HUES6 (cell line): ENCODE measurements around the gene SCN1B.
"Not testable (repeated sequence)": the region's sequence is repeated elsewhere in the genome, so short reads cannot be mapped to it uniquely, and the experiment has no call there.

ENCODE experiments used
- H3K27ac ChIP-seq: 2 replicates; pipeline ENCODE4 v1.7.0; 2013; ENCODE audit warnings: low read depth, mild to moderate bottlenecking, low read length, inconsistent platforms
- H3K27me3 ChIP-seq: 2 replicates; pipeline ENCODE4 v1.6.1; 2013; ENCODE audit warnings: low read length; ENCODE audit not compliant: control insufficient read depth, insufficient read depth
- H3K36me3 ChIP-seq: 2 replicates; pipeline ENCODE4 v1.6.1; 2013; ENCODE audit warnings: low read length; ENCODE audit not compliant: control insufficient read depth, insufficient read depth
- H3K4me1 ChIP-seq: 2 replicates; pipeline ENCODE4 v1.6.1; 2013; ENCODE audit warnings: low read length; ENCODE audit not compliant: control insufficient read depth, insufficient read depth
- H3K4me3 ChIP-seq: 2 replicates; pipeline ENCODE4 v1.5.1; 2013; ENCODE audit warnings: low read depth, low read length
- H3K9ac ChIP-seq: one replicate; pipeline ENCODE4 v1.6.1; 2013; ENCODE audit warnings: mild to moderate bottlenecking, low read length
- H3K9me3 ChIP-seq: 2 replicates; pipeline ENCODE4 v1.6.1; 2013; ENCODE audit warnings: low read depth, low read length; ENCODE audit not compliant: control insufficient read depth, insufficient read depth

The SCN1B gene

DNA sequence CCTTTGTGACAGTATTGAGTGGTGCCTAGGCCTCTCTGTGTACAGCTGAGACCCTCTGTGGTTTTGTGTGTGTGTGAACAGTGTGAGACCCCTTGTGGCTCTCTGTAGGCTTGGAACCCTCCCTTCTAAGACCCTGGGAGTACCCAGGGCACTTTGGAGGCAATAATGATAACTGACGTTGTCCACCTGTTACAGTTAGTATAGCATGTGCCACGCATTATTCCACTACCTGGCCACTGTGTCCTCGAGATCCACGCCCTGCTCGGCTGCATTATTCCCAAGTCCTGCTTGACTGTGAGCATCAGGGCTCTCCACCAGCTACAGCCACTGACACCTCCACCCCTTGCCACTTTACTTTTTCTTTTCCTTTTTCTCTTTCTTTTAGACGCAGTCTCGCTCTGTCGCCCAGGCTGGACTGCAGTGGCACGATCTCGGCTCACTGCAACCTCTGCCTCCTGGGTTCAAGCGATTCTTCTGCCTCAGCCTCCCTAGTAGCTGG lies 28.2 kb upstream of the SCN1B start:
- Histone ChIP-seq H3K27ac (no peak overlapping the region), H3K9me3 (no peaks in the 10 kb centered on the region), H3K36me3 (peaks cover 39% of the 10 kb centered on the region), H3K27me3 (no peaks in the 10 kb centered on the region), H3K4me3 (peak overlapping the region; percentile 96; the same call in 1 of the 2 replicates), H3K9ac (no peak overlapping the region), H3K4me1 (peaks cover 23% of the 10 kb centered on the region)

GRCh38 chr19:35004517-35005255 lies 25.6 kb upstream of the SCN1B start:
- peaks cover 50% of the 10 kb centered on the region for H3K36me3 ChIP-seq
- no peak overlapping the region for H3K27ac ChIP-seq
- H3K9ac ChIP-seq, result peak overlapping the region; percentile 4
- H3K4me3 ChIP-seq, result no peak overlapping the region
- H3K9me3 ChIP-seq, result no peaks in the 10 kb centered on the region
- H3K4me1 ChIP-seq, result peaks cover 17% of the 10 kb centered on the region
- no peaks in the 10 kb centered on the region for H3K27me3 ChIP-seq

DNA sequence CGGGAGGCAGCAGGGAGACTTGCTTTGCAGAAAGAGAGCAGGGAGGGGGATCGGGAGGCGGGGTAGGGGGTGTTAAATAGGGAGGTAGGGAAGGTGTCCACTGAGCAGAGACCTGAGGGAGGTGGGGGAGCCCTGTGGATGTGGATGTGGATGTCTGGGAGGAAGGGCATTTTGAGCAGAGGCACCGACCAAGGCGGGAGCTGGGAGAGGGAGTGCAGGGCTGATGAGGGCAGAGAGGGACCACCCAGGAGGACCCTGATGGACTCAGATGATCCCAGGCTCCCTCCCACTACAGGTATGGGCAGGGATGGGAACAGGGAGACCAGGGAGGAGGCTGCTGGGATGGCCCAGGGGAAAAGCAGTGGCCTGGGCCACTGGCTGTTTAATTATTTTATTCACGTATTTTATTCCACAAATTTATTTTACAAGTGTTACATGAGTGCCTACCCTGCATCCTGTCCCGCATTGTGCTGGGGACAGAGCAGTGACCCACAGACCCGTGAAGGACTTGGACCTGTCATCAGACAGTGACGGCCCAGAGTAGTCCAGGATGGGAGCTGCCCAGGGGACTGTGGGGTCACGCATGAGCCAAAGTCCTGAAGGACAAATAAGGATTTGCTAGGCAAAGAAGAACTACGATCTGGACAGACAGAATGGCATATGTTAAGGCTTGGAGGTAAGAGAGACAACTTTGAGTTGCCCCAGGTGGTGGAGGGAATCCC lies 24.9 kb upstream of the SCN1B start:
- no peaks in the 10 kb centered on the region for H3K9me3 ChIP-seq
- no peak overlapping the region for H3K9ac ChIP-seq
- peaks cover 17% of the 10 kb centered on the region for H3K4me1 ChIP-seq
- peaks cover 57% of the 10 kb centered on the region for H3K36me3 ChIP-seq
- H3K4me3 ChIP-seq, result no peak overlapping the region
- H3K27ac ChIP-seq, result no peak overlapping the region
- no peaks in the 10 kb centered on the region for H3K27me3 ChIP-seq

DNA sequence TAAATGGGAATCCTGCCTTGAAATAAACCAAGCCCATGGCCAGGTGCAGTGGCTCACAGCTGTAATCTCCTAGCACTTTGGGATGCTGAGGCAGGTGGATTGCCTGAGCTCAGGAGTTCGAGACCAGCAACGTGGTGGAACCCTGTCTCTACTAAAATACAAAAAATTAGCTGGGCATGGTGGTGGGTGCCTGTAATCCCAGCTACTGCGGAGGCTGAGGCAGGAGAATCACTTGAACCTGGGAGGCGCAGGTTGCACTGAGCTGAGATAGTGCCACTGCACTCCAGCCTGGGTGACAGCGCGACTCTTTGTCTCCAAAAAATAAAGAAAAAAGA lies 24.3 kb upstream of the SCN1B start:
- Histone ChIP-seq H3K4me1 (peaks cover 17% of the 10 kb centered on the region), H3K36me3 (peaks cover 63% of the 10 kb centered on the region)
- H3K9ac ChIP-seq, H3K9me3 ChIP-seq, H3K4me3 ChIP-seq, H3K27ac ChIP-seq, H3K27me3 ChIP-seq: not testable (repeated sequence)

DNA sequence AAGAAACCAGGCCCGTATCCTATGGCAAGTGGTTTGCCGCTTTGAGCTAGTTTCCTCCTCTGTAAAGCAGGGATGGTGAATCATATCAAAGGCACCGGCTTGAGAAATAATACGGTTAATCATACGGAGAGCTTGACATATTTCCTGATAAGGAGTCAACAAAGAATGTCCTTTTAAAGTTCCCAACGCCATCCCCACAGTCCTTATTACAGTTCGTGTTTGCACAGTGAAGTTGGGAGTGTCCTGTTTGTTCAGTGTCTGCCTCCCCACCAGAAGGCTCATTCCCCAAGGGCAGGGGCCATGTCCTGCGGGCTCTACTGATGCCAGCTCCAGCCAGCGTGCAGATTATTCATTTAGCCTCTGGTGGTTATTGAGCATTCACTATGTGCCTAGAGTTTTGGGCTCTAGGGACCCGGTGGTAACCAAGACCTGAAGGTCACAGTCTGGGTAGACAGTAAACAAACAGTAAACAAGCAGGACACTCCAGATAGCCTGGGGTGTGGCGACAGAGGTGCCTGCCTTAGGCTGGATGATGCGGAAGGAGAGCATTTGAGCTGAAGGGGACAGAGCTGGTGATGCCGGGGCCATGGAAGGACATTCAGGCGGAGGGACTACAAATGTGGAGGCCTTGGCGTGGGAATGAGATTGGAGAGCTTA lies 23.8 kb upstream of the SCN1B start:
- Histone ChIP-seq H3K4me1 (peaks cover 13% of the 10 kb centered on the region), H3K4me3 (no peak overlapping the region), H3K27ac (no peak overlapping the region), H3K27me3 (no peaks in the 10 kb centered on the region), H3K9me3 (no peaks in the 10 kb centered on the region), H3K36me3 (peaks cover 68% of the 10 kb centered on the region), H3K9ac (no peak overlapping the region)

GRCh38 chr19:35006999-35007365 lies 23.3 kb upstream of the SCN1B start:
- no peak overlapping the region for H3K4me3 ChIP-seq
- no peak overlapping the region for H3K9ac ChIP-seq
- no peaks in the 10 kb centered on the region for H3K27me3 ChIP-seq
- H3K36me3 ChIP-seq, result peaks cover 70% of the 10 kb centered on the region
- no peaks in the 10 kb centered on the region for H3K9me3 ChIP-seq
- H3K27ac ChIP-seq, result no peak overlapping the region
- peaks cover 12% of the 10 kb centered on the region for H3K4me1 ChIP-seq

GRCh38 chr19:35007427-35007826 lies 22.8 kb upstream of the SCN1B start:
- not testable (repeated sequence) for H3K27me3 ChIP-seq, H3K27ac ChIP-seq, H3K9ac ChIP-seq, H3K4me3 ChIP-seq, H3K9me3 ChIP-seq
- H3K4me1 ChIP-seq, result peaks cover 12% of the 10 kb centered on the region
- peaks cover 72% of the 10 kb centered on the region for H3K36me3 ChIP-seq

- peaks cover 81% of the 10 kb centered on the region for H3K36me3 ChIP-seq
- no peak overlapping the region for H3K9ac ChIP-seq
- no peaks in the 10 kb centered on the region for H3K9me3 ChIP-seq
- no peak overlapping the region for H3K27ac ChIP-seq
- no peak overlapping the region for H3K4me3 ChIP-seq
- H3K4me1 ChIP-seq, result peaks cover 3% of the 10 kb centered on the region; the same call in 1 of the 2 replicates
- H3K27me3 ChIP-seq, result no peaks in the 10 kb centered on the region
Measured at GRCh38 chr19:35008891-35009341, 21.4 kb upstream of the SCN1B start.

DNA sequence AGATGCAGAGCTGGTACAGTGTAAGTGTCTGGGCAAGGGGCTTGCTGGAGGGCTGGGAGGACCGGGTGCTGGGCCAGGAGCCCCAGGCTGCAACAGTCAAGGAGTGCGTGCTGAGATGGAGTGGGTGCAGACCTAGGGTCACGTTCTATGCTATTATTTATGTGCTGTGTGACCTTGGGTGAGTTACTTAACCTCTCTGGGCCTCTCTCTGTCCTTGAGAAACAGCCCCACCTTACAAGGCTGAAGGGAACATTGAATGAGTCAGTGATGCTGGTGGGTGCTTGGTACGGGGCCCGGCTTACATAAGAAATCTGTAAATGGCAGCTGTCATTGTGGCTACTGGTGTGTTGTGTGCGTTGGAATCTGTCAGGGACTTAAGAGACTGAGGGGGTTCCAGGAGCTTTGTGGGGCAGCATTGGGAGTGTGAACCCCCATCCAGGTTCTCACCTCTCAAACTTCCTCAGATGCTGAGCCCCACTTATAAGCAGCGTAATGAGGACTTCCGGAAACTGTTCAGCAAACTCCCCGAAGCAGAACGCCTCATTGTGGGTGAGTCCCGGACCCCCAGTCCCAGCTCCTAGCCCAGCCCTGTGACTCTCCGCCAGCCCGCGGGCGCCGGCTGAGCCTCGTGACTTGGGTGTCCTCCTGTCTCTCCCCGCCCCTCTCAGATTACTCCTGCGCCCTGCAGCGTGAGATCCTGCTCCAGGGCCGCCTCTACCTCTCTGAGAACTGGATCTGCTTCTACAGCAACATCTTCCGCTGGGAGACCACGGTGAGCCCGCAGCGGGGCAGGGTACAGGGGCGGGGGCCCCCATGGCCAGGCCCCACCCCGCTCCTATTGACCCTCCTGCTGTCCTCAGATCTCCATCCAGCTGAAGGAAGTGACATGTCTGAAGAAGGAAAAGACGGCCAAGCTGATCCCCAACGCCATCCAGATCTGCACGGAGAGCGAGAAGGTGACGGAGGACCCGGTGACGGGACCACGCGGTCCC lies 20.6 kb upstream of the SCN1B start:
- Histone ChIP-seq H3K27ac (no peak overlapping the region), H3K4me1 (peaks cover 3% of the 10 kb centered on the region; the same call in 1 of the 2 replicates), H3K27me3 (no peaks in the 10 kb centered on the region), H3K36me3 (peaks cover 81% of the 10 kb centered on the region), H3K4me3 (no peak overlapping the region), H3K9me3 (no peaks in the 10 kb centered on the region), H3K9ac (no peak overlapping the region)

GRCh38 chr19:35011091-35011689 lies 19.1 kb upstream of the SCN1B start:
- no peak overlapping the region for H3K4me3 ChIP-seq
- peaks cover 83% of the 10 kb centered on the region for H3K36me3 ChIP-seq
- H3K27me3 ChIP-seq, result no peaks in the 10 kb centered on the region
- H3K27ac ChIP-seq, result no peak overlapping the region
- no peaks in the 10 kb centered on the region for H3K9me3 ChIP-seq
- H3K4me1 ChIP-seq, result peaks cover 3% of the 10 kb centered on the region; the same call in 1 of the 2 replicates
- H3K9ac ChIP-seq, result no peak overlapping the region
